GM21390 (cell line): ENCODE results near the gene A4GNT.
"Not testable (repeated sequence)": the region's sequence is repeated elsewhere in the genome, so short reads cannot be mapped to it uniquely, and the experiment has no call there.

Experiments
- ATAC-seq: cut with Tn5 transposase; IDR thresholded peaks from one replicate; pipeline ENCODE4 v1.9.1; 2021; ENCODE audit not compliant: unreplicated experiment

A4GNT gene

GRCh38 chr3:138132239-138132638, at the start of gene A4GNT:
TSS of gene A4GNT (minus strand) at chr3:138132390. CDS start at chr3:138131256, 1,134 bp downstream.
- ATAC-seq = no peak

- peak; percentile 67 for ATAC-seq
These were observed 48.3 kb upstream of the A4GNT start for GRCh38 chr3:138180375-138181029.

- peak; percentile 93 for ATAC-seq
These were observed 42.4 kb upstream of the A4GNT start, which contains the start of gene DBR1 for GRCh38 chr3:138174421-138175131. TSS of gene DBR1 (minus strand) at chr3:138174921. CDS start at chr3:138174795, 126 bp downstream.

GRCh38 chr3:138173769-138174420, 41.7 kb upstream of the A4GNT start:
- no peak for ATAC-seq

- ATAC-seq = no peak
These were observed 40.4 kb upstream of the A4GNT start for GRCh38 chr3:138172625-138173024.

GRCh38 chr3:138165061-138165460, 32.9 kb upstream of the A4GNT start:
- ATAC-seq = no peak

GRCh38 chr3:138157743-138158142, 25.6 kb upstream of the A4GNT start:
- ATAC-seq = no peak

- ATAC-seq = no peak
These were observed 22.3 kb upstream of the A4GNT start for GRCh38 chr3:138154534-138154933.

GRCh38 chr3:138148503-138148902, 16.3 kb upstream of the A4GNT start:
- ATAC-seq = no peak

- not testable (repeated sequence) for ATAC-seq
These were observed 10.0 kb upstream of the A4GNT start for GRCh38 chr3:138142181-138142580.

GRCh38 chr3:138140940-138141339, 8.8 kb upstream of the A4GNT start:
- ATAC-seq = no peak

GRCh38 chr3:138139691-138140090, 7.5 kb upstream of the A4GNT start:
- no peak for ATAC-seq

- no peak for ATAC-seq
These were observed 5.7 kb upstream of the A4GNT start for GRCh38 chr3:138137861-138138260.

GRCh38 chr3:138136201-138136600, 4.0 kb upstream of the A4GNT start:
- no peak for ATAC-seq

GRCh38 chr3:138135833-138136194, 3.6 kb upstream of the A4GNT start:
- ATAC-seq = no peak

GRCh38 chr3:138135146-138135832, 3.1 kb upstream of the A4GNT start:
- ATAC-seq = no peak

- no peak for ATAC-seq
These were observed 4.4 kb downstream of the A4GNT start for GRCh38 chr3:138127636-138128365.

- ATAC-seq = no peak
These were observed 6.5 kb downstream of the A4GNT start for GRCh38 chr3:138125548-138126221.

- no peak for ATAC-seq
These were observed 7.4 kb downstream of the A4GNT start for GRCh38 chr3:138124706-138125355.

GRCh38 chr3:138124188-138124587, 8.0 kb downstream of the A4GNT start:
- ATAC-seq = no peak
